Large intestine (tissue), 3 donors: ENCODE results near the gene KLHL11. TPM values are rescaled to one million over a fixed set of nuclear protein-coding genes. Genes with fewer than 3 reads are reported as not detected.
A peak's percentile ranks its signal among the peaks of the same experiment; 100 is the strongest.

ENCODE experiments used
- DNase-seq, 2 donors: peaks; one replicate each; pipeline versions ENCODE4 v3.0.0 to v3.0.0-alpha.2; 2013
- H3K27ac ChIP-seq: one replicate; pipeline ENCODE4 v1.5.1; 2013; ENCODE audit warnings: low read length
- H3K27me3 ChIP-seq: 2 replicates; pipeline ENCODE4 v1.6.1; 2013; ENCODE audit warnings: low read length; ENCODE audit not compliant: control insufficient read depth, insufficient read depth
- H3K36me3 ChIP-seq: 2 replicates; pipeline ENCODE4 v1.6.1; 2013; ENCODE audit warnings: low read length; ENCODE audit not compliant: control insufficient read depth, insufficient read depth
- H3K4me1 ChIP-seq: one replicate; pipeline ENCODE4 v1.6.1; 2013; ENCODE audit warnings: low read length; ENCODE audit not compliant: control insufficient read depth, insufficient read depth
- H3K4me3 ChIP-seq: one replicate; pipeline ENCODE4 v1.5.1; 2013; ENCODE audit warnings: low read length
- H3K9me3 ChIP-seq: one replicate; pipeline ENCODE4 v1.6.1; 2013; ENCODE audit warnings: mild to moderate bottlenecking, low read depth, low read length, moderate library complexity; ENCODE audit not compliant: control insufficient read depth
- WGBS: methylation state at CpG from one replicate; pipeline ENCODE4 v1.1.5; 2013; ENCODE audit warnings: low lambda C conversion rate; ENCODE audit not compliant: insufficient coverage; 5-methylcytosine and 5-hydroxymethylcytosine counted together
- polyA plus RNA-seq: library from polyadenylated mRNA; unstranded; fragments of 120-200 nt; gene quantifications from one replicate; pipeline ENCODE4 v1.2.1, GENCODE V29; 2013

KLHL11 gene
- polyA plus RNA-seq, 1 donor: 5.6 TPM

DNA sequence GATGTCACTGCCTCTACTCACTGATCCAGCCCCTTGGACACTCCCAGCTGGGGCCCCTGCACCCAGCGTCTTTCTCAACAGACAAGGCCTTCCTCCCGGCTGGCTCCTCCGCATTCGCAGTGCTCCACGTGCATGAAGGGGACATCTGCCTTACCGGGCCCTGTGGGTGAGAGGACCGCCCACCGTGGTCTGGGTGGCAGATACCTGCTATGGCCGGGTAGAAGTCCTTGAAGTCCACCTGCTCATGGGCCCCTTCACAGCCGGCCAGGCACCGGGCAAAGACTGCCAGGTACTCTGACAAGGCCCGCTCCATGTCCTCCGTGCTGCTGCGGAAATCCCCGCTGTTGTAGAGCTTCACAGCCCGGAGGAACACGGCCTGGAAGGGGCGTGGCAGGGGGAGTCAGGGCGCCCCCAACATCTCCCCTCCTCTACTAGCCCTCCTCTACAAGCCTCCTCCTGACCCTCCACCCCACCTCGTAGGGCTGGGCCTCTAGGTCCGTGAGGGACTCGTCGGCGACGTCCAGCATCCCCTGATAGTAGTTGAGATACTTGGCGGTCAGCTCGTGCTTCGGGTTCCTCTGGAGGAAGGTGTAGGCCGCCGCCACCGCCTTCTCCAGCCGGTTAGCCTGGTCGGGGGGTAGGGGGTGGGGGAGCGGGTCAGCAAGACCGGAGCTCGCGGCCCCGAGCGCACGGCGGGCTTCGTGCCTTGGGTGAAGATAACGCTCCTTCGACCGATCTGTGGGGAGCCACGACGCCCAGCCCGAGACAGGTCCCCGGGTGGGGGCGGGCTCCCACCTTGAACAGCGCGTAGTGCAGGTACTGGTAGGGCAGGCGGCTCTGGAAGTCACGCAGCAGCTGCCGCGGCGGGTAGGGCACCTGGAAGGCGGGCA is 54.3 kb downstream of the KLHL11 start:
- H3K4me1 ChIP-seq: peaks cover 31% of the 10 kb centered on the region
- peaks cover 5% of the 10 kb centered on the region for H3K9me3 ChIP-seq
- H3K27me3 ChIP-seq: no peaks in the 10 kb centered on the region
- peak overlapping the region; percentile 51 for H3K27ac ChIP-seq
- H3K4me3 ChIP-seq: peak overlapping the region; percentile 60
- no CpG with 5 or more reads among the region's 58 CpGs for WGBS
- peaks cover 11% of the 10 kb centered on the region for H3K36me3 ChIP-seq
- DNase-seq: no peak

DNA sequence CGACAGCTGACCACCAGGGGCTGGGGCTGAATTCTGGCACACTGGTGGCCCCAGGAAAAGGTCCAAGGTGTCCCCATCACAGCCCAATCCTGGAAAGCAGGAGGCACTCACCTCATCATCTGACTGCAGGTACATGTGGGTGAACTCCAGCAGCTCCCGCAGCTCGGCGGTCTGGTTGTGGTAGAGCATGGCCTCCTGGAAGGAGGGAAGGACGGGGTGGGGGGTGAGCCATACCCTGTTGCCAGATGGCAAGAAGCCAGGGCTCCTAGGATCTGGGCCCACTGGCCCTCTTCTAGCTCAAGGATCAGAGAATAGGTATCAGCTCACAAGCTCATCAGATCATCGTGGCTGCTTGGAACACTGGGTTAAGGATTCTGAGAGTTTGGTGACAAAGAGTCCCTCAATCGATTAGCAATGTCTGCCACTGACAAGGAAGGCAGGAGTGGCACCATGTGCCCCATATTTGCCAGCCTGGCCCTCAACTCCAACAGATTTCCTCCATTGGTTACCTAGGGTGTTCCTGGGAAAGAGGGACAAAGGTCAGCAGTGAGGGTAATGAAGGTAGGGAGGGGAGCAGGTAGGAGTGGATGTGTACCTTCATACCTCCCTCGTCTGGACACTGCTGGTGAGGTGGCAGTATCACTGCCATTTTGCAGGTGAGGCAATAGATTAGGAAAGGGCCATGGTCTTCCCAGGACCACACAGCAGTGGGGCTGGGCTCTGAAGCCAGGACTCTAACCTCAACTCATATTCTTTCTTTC is 58.4 kb downstream of the KLHL11 start:
- no CpG with 5 or more reads among the region's 8 CpGs for WGBS
- DNase-seq: peak; percentile 78 to 84
- H3K36me3 ChIP-seq: peaks cover 19% of the 10 kb centered on the region
- H3K9me3 ChIP-seq: peaks cover 5% of the 10 kb centered on the region
- no peaks in the 10 kb centered on the region for H3K27me3 ChIP-seq
- peak overlapping the region; percentile 46 for H3K27ac ChIP-seq
- H3K4me1 ChIP-seq: peaks cover 19% of the 10 kb centered on the region
- H3K4me3 ChIP-seq: no peak overlapping the region

Other genes with a start within 250 kb of the KLHL11 start
- gene KRT17, start 240.8 kb downstream of the KLHL11 start, polyA plus RNA-seq: 1.1 TPM
- gene EIF1, start 176.5 kb downstream of the KLHL11 start, polyA plus RNA-seq: 791 TPM
- gene GAST, start 153.1 kb downstream of the KLHL11 start, polyA plus RNA-seq: 0.28 TPM
- gene HAP1, start 130.8 kb downstream of the KLHL11 start, polyA plus RNA-seq: 0.39 TPM
- gene JUP, start 78.7 kb downstream of the KLHL11 start, polyA plus RNA-seq: 172 TPM
- gene P3H4, start 53.5 kb downstream of the KLHL11 start, polyA plus RNA-seq: 15.4 TPM
- gene FKBP10, start 52.4 kb downstream of the KLHL11 start, polyA plus RNA-seq: 43.2 TPM
- gene NT5C3B, start 29.2 kb downstream of the KLHL11 start, polyA plus RNA-seq: 36.7 TPM
- 0.06 TPM for gene KLHL10, start 27.6 kb downstream of the KLHL11 start, polyA plus RNA-seq
- gene ACLY, start 53.5 kb upstream of the KLHL11 start, polyA plus RNA-seq: 99.7 TPM
- 0.87 TPM for gene ODAD4, start 65.2 kb upstream of the KLHL11 start, polyA plus RNA-seq
- gene CNP, start 101.4 kb upstream of the KLHL11 start, polyA plus RNA-seq: 47.6 TPM
- gene DNAJC7, start 152.0 kb upstream of the KLHL11 start, polyA plus RNA-seq: 93.0 TPM
- gene NKIRAS2, start 154.7 kb upstream of the KLHL11 start, polyA plus RNA-seq: 42.8 TPM
- 2.4 TPM for gene C17orf113, start 185.2 kb upstream of the KLHL11 start, polyA plus RNA-seq
- 1.4 TPM for gene ZNF385C, start 233.1 kb upstream of the KLHL11 start, polyA plus RNA-seq
- gene DHX58, start 247.3 kb upstream of the KLHL11 start, polyA plus RNA-seq: 11.8 TPM